Measurements from ENCODE around the gene MBD2. TPM values are rescaled to one million over a fixed set of nuclear protein-coding genes. Genes with fewer than 3 reads are reported as not detected.

MBD2 gene
- total RNA-seq, 4 donors from 2014 or later, result 33.3 to 58.6 (median 44.6) TPM

DNA sequence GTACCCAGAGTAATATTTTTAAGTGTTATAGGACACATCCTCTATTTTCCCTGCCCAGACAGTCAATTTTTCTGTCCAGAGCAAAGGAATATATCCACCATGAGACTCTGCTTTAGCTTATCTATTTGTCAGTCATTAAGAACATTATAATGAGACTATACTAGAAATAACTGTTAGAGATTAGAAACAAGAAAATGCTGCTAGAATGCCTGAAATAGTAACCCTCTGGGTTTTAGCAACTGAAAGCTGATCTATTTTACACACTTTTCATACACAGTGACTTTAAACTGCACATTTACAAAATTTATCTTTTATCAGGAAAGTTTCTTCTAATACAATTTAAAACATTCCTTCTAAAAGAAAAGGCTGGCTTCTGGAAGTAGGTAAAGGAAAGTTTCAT is 39.6 kb downstream of the MBD2 start:
- DNase-seq (ENCODE audit: low spot score), result no peak
- TF ChIP-seq, protein P1, sequence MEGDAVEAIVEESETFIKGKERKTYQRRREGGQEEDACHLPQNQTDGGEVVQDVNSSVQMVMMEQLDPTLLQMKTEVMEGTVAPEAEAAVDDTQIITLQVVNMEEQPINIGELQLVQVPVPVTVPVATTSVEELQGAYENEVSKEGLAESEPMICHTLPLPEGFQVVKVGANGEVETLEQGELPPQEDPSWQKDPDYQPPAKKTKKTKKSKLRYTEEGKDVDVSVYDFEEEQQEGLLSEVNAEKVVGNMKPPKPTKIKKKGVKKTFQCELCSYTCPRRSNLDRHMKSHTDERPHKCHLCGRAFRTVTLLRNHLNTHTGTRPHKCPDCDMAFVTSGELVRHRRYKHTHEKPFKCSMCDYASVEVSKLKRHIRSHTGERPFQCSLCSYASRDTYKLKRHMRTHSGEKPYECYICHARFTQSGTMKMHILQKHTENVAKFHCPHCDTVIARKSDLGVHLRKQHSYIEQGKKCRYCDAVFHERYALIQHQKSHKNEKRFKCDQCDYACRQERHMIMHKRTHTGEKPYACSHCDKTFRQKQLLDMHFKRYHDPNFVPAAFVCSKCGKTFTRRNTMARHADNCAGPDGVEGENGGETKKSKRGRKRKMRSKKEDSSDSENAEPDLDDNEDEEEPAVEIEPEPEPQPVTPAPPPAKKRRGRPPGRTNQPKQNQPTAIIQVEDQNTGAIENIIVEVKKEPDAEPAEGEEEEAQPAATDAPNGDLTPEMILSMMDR (IDR thresholded peaks at IDR 0.05), result no peak
- ATAC-seq (ENCODE audit: low FRiP score), result no peak

DNA sequence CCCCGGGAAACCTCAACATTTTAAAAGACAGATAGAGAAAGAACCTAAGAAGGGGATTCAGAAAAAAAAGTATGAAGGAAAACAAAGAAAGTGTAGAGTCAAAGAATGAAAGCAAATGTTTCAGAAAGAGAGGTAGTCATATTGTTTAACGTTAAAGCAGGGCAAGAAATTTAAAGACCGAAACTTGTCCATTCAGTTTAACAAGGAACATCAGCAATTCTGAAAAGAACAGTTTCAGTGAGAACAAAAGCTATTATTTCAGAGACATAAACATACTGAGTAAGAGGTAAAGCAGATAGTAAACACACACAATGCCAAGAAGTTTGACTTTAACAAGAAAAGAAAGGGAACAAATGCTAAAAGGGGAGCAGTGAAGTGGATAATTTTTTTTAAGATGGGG is 41.1 kb downstream of the MBD2 start:
- no peak for DNase-seq (ENCODE audit: low spot score)
- no peak for ATAC-seq (ENCODE audit: low FRiP score)
- TF ChIP-seq, protein P1 (IDR thresholded peaks at IDR 0.05), result no peak

DNA sequence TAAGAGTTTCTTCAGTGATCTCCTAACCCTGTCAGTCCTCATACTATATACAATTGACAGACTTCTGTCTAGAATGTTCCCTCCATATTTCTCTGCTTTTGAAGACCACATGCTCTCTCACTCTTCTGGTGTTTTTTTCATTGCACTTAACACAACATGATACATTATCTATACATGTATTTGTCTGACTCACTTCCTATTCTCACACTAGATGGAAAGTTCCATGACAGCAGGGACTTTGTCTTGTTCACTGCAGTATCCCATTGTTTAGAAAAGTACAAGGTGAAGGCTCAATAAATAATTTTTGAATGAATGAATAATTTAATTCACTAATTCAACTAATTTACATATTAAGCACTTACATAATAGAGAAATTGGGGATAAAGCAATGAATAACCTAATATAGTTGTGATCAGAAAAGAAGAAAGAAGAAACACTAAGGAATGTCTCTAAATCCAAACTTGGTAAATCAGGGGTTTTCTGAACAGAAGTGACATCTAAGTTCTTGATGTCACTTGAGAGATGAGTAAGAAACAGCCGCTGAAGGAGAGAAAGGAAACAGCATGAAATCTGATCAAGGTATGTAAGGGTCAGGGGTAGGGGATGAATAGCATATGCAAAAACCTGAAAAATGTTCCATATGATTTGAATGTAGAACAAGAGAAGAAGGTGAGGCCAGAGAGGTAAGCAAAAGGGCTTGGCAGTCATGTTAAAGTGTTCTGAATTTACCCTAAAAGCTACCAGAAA is 42.4 kb downstream of the MBD2 start:
- DNase-seq (ENCODE audit: low spot score), result no peak
- no peak for ATAC-seq (ENCODE audit: low FRiP score)
- TF ChIP-seq, protein P1 (IDR thresholded peaks at IDR 0.05), result no peak

DNA sequence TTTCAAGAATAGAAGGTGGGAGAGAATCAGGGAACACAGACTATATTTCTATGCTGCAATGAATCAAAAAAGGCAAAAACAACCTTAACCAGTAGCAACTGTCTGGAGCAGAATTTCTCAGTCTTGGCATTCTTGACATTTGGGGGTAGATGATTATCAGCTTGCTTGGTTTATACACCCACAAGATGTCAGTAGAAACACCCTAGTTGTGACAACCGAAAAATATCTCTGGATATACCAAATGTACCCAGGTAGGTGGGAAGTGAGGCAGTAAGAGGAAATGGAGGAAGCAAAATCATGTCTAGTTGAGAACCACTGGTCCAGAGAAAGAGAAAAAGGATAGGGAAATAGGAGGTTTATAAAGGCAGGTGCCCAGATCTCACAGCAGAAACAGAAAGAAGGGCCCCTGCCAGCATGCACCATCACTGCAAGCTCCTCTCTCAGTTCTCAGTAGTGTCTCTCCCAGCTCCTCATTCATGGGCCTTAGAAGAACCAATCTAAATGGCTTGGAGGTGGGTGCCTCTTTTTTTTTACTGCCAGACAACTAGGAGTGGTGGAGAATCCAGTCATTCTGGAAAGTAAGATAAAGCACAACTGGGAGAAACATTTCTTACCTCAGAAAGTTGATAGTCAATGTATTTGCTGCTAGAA is 50.4 kb downstream of the MBD2 start:
- TF ChIP-seq, protein P1 (IDR thresholded peaks at IDR 0.05), result no peak
- ATAC-seq (ENCODE audit: low FRiP score) (no peak), DNase-seq (ENCODE audit: low spot score) (no peak)

DNA sequence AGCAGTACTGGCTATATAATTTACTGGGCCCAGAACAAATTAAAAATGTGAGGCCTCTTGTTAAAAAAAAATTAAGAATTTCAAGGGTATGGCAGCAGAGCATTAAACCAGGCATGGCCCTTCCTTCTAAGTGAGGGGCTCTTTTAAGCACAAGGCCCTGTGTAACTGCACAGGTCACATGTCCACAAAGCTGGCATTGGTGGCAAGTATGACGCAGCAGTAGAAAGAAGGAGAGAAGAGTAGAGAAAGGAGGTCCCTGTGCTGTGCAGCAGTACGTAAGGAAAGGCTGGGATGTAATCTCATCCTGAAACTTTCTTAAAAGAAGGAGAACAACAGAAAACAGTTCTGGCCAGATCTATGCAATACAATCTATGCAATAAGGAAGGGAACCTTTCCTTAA is 51.2 kb downstream of the MBD2 start:
- DNase-seq (ENCODE audit: low spot score) (no peak), ATAC-seq (ENCODE audit: low FRiP score) (no peak)
- TF ChIP-seq, protein P1 (IDR thresholded peaks at IDR 0.05), result no peak

DNA sequence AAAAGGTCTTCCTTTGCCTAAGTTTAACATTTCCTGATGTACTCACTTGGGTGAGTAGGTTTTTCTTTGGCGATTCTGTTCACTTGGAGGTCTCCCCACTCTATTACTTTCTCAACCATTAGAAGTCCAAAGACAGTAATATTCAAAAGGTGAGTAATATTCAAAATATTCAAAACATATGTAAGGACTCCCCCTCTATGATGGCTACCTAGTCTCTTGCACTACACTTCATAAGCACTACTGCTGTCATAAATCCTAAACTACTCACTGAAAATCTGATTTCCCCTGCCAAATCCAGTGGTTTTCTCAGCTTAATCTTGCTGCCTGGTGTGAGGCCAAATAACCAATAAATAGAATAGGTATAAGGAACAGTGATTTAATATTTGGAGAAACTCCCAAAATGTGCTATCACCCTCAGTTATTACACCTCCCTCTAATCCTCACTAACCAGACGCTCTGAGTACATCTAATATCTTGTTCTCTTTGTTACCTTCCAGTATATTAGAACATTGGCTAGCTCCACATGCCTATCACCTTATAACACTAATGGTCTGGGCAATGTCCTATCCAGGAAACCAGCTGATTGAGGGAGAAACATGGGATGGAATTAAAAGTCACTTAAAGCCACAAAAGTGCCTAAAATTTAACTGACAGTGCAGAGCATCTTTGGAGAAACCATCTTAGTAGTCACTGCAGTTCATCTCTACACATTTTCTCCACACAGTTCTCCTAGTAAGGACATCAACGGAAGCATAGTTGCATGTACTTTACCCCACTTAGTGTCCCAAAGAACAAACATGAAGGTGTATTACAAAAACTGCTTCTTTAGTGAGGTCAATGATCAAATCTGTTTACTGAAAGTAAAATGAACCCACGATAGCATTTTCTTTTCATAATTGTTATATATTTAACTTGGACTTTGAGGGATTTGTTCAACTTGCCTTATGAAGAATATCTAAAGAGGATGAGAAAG is 54.8 kb downstream of the MBD2 start:
- DNase-seq (ENCODE audit: low spot score) (no peak), ATAC-seq (ENCODE audit: low FRiP score) (no peak)
- TF ChIP-seq, protein P1 (IDR thresholded peaks at IDR 0.05), result no peak
